A549 (cell line): ENCODE data around the gene SHOC2. TPM values are rescaled to one million over a fixed set of nuclear protein-coding genes. Genes with fewer than 3 reads are reported as not detected.

ENCODE experiments used
- ATAC-seq, 2 experiments: fragments of 200-7000 bp in 1 of 2; fragments of >200 bp in 1 of 2; cut with Nextera tagmentation in 1 of 2; cut with Tn5 transposase in 1 of 2; 3 replicates each; pipeline versions ENCODE4 v1.8.0 to v1.9.1; 2018 to 2020; ENCODE audit warnings: mild to moderate bottlenecking in 1 of 2, moderate library complexity in 1 of 2
- CTCF ChIA-PET: fragments of 300-600 bp; sonication (Branson Sonifier 250); formaldehyde crosslinking; extraction: SDS; loops from one replicate; lab custom pipeline; 2021; ENCODE audit warnings: antibody characterized with exemption, inconsistent platforms; lab: Yijun Ruan, JAX
- POLR2A ChIA-PET: fragments of 350-600 bp; formaldehyde crosslinking; extraction: SDS; loops from one replicate; lab custom pipeline; 2021; ENCODE audit warnings: antibody characterized with exemption, inconsistent platforms; lab: Yijun Ruan, JAX
- DNase-seq, 2 experiments: peaks; one replicate each; pipeline versions ENCODE4 v3.0.0 to v3.0.0-alpha.2; 2011 to 2016; ENCODE audit warnings: low read depth in 1 of 2, low spot score in 1 of 2
- FAIRE-seq: peaks from 2 replicates; lab custom pipeline; 2011; peaks lifted over from hg19 to GRCh38; lab: Jason Lieb, UNC
- H3K27ac ChIP-seq, 2 experiments: fragments of >200 bp; sonication (Bioruptor Twin); formaldehyde crosslinking; 3 replicates each; pipeline ENCODE4 v1.5.1; 2016 to 2017
- H3K4me1 ChIP-seq: fragments of >200 bp; sonication (Bioruptor Twin); formaldehyde crosslinking; 3 replicates; pipeline ENCODE4 v1.6.1; 2016
- H3K4me2 ChIP-seq: fragments of >200 bp; sonication (Bioruptor Twin); formaldehyde crosslinking; 3 replicates; pipeline ENCODE4 v1.6.1; 2016
- H3K4me3 ChIP-seq: fragments of >200 bp; sonication (Bioruptor Twin); formaldehyde crosslinking; 3 replicates; pipeline ENCODE4 v1.5.1; 2016
- H3K9me3 ChIP-seq: fragments of >200 bp; sonication (Bioruptor Twin); formaldehyde crosslinking; 3 replicates; pipeline ENCODE4 v1.6.1; 2016
- CBX2 ChIP-seq: fragments of 200-600 bp; sonication (generic); IDR thresholded peaks from 2 replicates; pipeline ENCODE4 v1.6.1; 2016; ENCODE audit warnings: low read depth, mild to moderate bottlenecking, borderline replicate concordance
- ESRRA ChIP-seq: fragments of 150-350 bp; IDR thresholded peaks from 2 replicates; pipeline ENCODE4 v1.6.1; 2014; ENCODE audit warnings: mild to moderate bottlenecking, low read length, borderline replicate concordance
- FOSB ChIP-seq: fragments of 250-450 bp; sonication (Bioruptor Pico); IDR thresholded peaks from 2 replicates; pipeline ENCODE4 v1.5.0; 2020; ENCODE audit warnings: mild to moderate bottlenecking, moderate library complexity
- FOXS1 ChIP-seq: fragments of 250-450 bp; sonication (Bioruptor Pico); IDR thresholded peaks from 2 replicates; pipeline ENCODE4 v1.5.0; 2020; ENCODE audit warnings: mild to moderate bottlenecking, moderate library complexity
- HDAC2 ChIP-seq: fragments of 200-600 bp; sonication (generic); IDR thresholded peaks from 2 replicates; pipeline ENCODE4 v1.6.1; 2016
- HMGXB4 ChIP-seq: fragments of 250-450 bp; sonication (Bioruptor Pico); IDR thresholded peaks from 2 replicates; pipeline ENCODE4 v1.5.0; 2021; ENCODE audit warnings: mild to moderate bottlenecking, moderate library complexity, borderline replicate concordance
- HOXA7 ChIP-seq: fragments of 250-450 bp; sonication (Bioruptor Pico); IDR thresholded peaks from 2 replicates; pipeline ENCODE4 v1.5.0; 2020; ENCODE audit warnings: mild to moderate bottlenecking, moderate library complexity
- JUNB ChIP-seq: fragments of >200 bp; sonication (Bioruptor Twin); formaldehyde crosslinking; IDR thresholded peaks from 2 replicates; pipeline ENCODE4 v1.6.1; 2016
- MYC ChIP-seq: IDR thresholded peaks from 2 replicates; pipeline ENCODE4 v1.6.1; 2012; ENCODE audit warnings: mild to moderate bottlenecking, inconsistent platforms, low read length, improper control_type of control experiment, borderline replicate concordance
- NFE2L2 ChIP-seq: fragments of 150-350 bp; conservative IDR thresholded peaks from 2 replicates; pipeline ENCODE4 v1.6.1; 2014; ENCODE audit warnings: low read length
- PBX3 ChIP-seq: IDR thresholded peaks from 2 replicates; pipeline ENCODE4 v1.6.1; 2012
- RAD21 ChIP-seq, 2 experiments: fragments of >200 bp in 1 of 2; sonication (Bioruptor Twin) in 1 of 2; formaldehyde crosslinking in 1 of 2; IDR thresholded peaks in 1 of 2; conservative IDR thresholded peaks in 1 of 2; 2 replicates in 1 of 2; 3 replicates in 1 of 2; pipeline ENCODE4 v1.6.1; 2012 to 2018; ENCODE audit warnings: inconsistent platforms in 1 of 2
- RFX5 ChIP-seq: fragments of 450-650 bp; IDR thresholded peaks from 2 replicates; pipeline ENCODE4 v1.7.1; 2014; ENCODE audit warnings: antibody characterized with exemption, mild to moderate bottlenecking, moderate library complexity
- USF2 ChIP-seq: fragments of 450-650 bp; IDR thresholded peaks from 2 replicates; pipeline ENCODE4 v1.6.1; 2014; ENCODE audit warnings: antibody characterized with exemption
- WGBS: methylation state at CpG from one replicate; pipeline ENCODE4 v1.1.6; 2017; ENCODE audit errors: missing lambda C conversion rate; 5-methylcytosine and 5-hydroxymethylcytosine counted together
- polyA plus RNA-seq, 4 experiments: library from polyadenylated mRNA; depleted of rRNA in 3 of 4; stranded (reverse); fragments of >200 nt; fragmentation: RNase III in 1 of 4; extraction: RNeasy Plus Mini Kit Qiagen cat#74134 plus additional on column Dnase treatment in 1 of 4; gene quantifications; 2 replicates in 3 of 4; 3 replicates in 1 of 4; pipeline ENCODE4 v1.2.3, GENCODE V29; 2011 to 2017
- TF ChIP-seq, protein P1 (sequence below): fragments of 250-450 bp; sonication (Bioruptor Pico); IDR thresholded peaks from 2 replicates; pipeline ENCODE4 v1.5.0; 2020; ENCODE audit warnings: low read depth, mild to moderate bottlenecking, moderate library complexity
- TF ChIP-seq, protein P2 (sequence below): fragments of >200 bp; sonication (Bioruptor Twin); formaldehyde crosslinking; IDR thresholded peaks from 3 replicates; pipeline ENCODE4 v1.6.1; 2016
- TF ChIP-seq, protein P3 (sequence below): IDR thresholded peaks from 2 replicates; pipeline ENCODE4 v1.6.1; 2012; ENCODE audit warnings: low read depth, borderline replicate concordance

SHOC2 gene
- polyA plus RNA-seq, 2 of the 4 experiments (the other 2 are of a cell fraction), result 20.5 to 32.1 TPM

GRCh38 chr10:111030042-111030750 is 110.8 kb downstream of the SHOC2 start:
- Histone ChIP-seq H3K27ac (no peak overlapping the region), H3K9me3 (0 out of 3 replicates have a peak, but pooled peaks cover 3% of the 10 kb centered on the region), H3K4me1 (no peaks in the 10 kb centered on the region), H3K4me3 (no peak overlapping the region), H3K4me2 (no peak overlapping the region)
- WGBS, result 87% methylated on average over 8 of the region's 9 CpGs
- no peak for FAIRE-seq
- DNase-seq, result no peak
- ChIA-PET CTCF (no interaction called here), POLR2A (no interaction called here)
- ATAC-seq, result no peak
- TF ChIP-seq, protein P1, sequence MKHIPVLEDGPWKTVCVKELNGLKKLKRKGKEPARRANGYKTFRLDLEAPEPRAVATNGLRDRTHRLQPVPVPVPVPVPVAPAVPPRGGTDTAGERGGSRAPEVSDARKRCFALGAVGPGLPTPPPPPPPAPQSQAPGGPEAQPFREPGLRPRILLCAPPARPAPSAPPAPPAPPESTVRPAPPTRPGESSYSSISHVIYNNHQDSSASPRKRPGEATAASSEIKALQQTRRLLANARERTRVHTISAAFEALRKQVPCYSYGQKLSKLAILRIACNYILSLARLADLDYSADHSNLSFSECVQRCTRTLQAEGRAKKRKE, result no peak
- TF ChIP-seq FOSB (CRISPR knock-in tag) (no peak), MYC (no peak)

GRCh38 chr10:111034598-111035310 is 115.3 kb downstream of the SHOC2 start:
- H3K27ac ChIP-seq, result no peak overlapping the region
- peak; percentile 74 for FAIRE-seq
- no peak overlapping the region for H3K4me3 ChIP-seq
- POLR2A ChIA-PET, result no interaction called here
- no peak for TF ChIP-seq PBX3
- TF ChIP-seq RAD21 (conservative IDR thresholded peaks at IDR 0.05 in 1 of 2, IDR thresholded peaks at IDR 0.05 in 1 of 2), result no peak
- no peak for TF ChIP-seq ESRRA
- TF ChIP-seq, protein P2, sequence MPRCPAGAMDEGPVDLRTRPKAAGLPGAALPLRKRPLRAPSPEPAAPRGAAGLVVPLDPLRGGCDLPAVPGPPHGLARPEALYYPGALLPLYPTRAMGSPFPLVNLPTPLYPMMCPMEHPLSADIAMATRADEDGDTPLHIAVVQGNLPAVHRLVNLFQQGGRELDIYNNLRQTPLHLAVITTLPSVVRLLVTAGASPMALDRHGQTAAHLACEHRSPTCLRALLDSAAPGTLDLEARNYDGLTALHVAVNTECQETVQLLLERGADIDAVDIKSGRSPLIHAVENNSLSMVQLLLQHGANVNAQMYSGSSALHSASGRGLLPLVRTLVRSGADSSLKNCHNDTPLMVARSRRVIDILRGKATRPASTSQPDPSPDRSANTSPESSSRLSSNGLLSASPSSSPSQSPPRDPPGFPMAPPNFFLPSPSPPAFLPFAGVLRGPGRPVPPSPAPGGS, result no peak
- no peak for TF ChIP-seq HOXA7 (CRISPR knock-in tag)
- TF ChIP-seq HMGXB4, result no peak
- no peak for TF ChIP-seq JUNB
- TF ChIP-seq, protein P1, result no peak
- no peak for TF ChIP-seq NFE2L2
- TF ChIP-seq RFX5, result no peak
- no peak for TF ChIP-seq CBX2
- no peak for TF ChIP-seq FOXS1 (CRISPR knock-in tag)
- TF ChIP-seq USF2, result no peak
- TF ChIP-seq, protein P3, sequence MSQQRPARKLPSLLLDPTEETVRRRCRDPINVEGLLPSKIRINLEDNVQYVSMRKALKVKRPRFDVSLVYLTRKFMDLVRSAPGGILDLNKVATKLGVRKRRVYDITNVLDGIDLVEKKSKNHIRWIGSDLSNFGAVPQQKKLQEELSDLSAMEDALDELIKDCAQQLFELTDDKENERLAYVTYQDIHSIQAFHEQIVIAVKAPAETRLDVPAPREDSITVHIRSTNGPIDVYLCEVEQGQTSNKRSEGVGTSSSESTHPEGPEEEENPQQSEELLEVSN, result no peak
- TF ChIP-seq HDAC2, result no peak
- TF ChIP-seq, all 56 proteins: peak for 0
- ATAC-seq (no peak), DNase-seq (no peak)
- Histone ChIP-seq H3K9me3 (peaks cover 17% of the 10 kb centered on the region), H3K4me2 (no peak overlapping the region), H3K4me1 (no peaks in the 10 kb centered on the region)
- CTCF ChIA-PET, result interaction anchor here (1.0 kb wide), 1 partner anchor 9 kb away, joined by 4 read pairs; no protein-coding TSS in a partner anchor
- 52% methylated on average over 2 of the region's 2 CpGs for WGBS
